A673 (cell line): Measurements from ENCODE around the gene MYO1H.

Experiments
- EZH2 ChIP-seq: fragments of 200-600 bp; sonication (generic); IDR thresholded peaks from 2 replicates; pipeline ENCODE4 v1.6.1; 2017; ENCODE audit warnings: borderline replicate concordance, low read depth, mild to moderate bottlenecking, mixed read lengths, antibody characterized with exemption, low read length; ENCODE audit not compliant: poor library complexity, severe bottlenecking
- TF ChIP-seq, protein P1 (sequence below): fragments of 300-800, 200-600 bp; sonication (generic); conservative IDR thresholded peaks from 2 replicates; pipeline ENCODE4 v1.5.1; 2017; ENCODE audit warnings: low read depth, mild to moderate bottlenecking, antibody characterized with exemption, low read length, moderate library complexity, mixed read lengths

DNA sequence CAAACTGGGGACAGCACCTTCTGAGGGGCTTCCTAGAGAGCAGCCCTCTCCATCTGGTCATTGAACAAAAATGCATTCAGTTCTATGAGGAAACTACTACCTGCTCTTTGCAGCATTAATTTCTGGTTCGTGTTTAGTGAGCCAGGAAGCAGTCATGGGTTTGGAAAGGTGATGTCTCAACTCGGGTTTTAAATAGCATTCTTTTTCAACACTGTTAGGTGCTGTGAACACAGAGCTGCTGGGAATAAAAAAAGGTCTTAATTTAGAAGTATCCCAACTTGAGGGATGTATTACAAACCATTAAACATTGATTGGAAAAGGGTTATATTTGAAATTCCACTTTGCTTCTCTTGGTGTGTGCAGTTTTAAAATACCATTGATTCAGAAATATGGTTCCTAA, 9.3 kb downstream of the MYO1H start:
- TF ChIP-seq, protein P1, sequence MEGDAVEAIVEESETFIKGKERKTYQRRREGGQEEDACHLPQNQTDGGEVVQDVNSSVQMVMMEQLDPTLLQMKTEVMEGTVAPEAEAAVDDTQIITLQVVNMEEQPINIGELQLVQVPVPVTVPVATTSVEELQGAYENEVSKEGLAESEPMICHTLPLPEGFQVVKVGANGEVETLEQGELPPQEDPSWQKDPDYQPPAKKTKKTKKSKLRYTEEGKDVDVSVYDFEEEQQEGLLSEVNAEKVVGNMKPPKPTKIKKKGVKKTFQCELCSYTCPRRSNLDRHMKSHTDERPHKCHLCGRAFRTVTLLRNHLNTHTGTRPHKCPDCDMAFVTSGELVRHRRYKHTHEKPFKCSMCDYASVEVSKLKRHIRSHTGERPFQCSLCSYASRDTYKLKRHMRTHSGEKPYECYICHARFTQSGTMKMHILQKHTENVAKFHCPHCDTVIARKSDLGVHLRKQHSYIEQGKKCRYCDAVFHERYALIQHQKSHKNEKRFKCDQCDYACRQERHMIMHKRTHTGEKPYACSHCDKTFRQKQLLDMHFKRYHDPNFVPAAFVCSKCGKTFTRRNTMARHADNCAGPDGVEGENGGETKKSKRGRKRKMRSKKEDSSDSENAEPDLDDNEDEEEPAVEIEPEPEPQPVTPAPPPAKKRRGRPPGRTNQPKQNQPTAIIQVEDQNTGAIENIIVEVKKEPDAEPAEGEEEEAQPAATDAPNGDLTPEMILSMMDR, result no peak
- no peak for TF ChIP-seq EZH2
